IPS-NIHi11 (cell line): ENCODE measurements around the gene ZNF654.
"Not testable (repeated sequence)": the region's sequence is repeated elsewhere in the genome, so short reads cannot be mapped to it uniquely, and the experiment has no call there.

ENCODE experiments used
- DNase-seq: peaks from one replicate; pipeline ENCODE4 v3.0.0; 2012; ENCODE audit warnings: mixed read lengths, low spot score

ZNF654 gene

DNA sequence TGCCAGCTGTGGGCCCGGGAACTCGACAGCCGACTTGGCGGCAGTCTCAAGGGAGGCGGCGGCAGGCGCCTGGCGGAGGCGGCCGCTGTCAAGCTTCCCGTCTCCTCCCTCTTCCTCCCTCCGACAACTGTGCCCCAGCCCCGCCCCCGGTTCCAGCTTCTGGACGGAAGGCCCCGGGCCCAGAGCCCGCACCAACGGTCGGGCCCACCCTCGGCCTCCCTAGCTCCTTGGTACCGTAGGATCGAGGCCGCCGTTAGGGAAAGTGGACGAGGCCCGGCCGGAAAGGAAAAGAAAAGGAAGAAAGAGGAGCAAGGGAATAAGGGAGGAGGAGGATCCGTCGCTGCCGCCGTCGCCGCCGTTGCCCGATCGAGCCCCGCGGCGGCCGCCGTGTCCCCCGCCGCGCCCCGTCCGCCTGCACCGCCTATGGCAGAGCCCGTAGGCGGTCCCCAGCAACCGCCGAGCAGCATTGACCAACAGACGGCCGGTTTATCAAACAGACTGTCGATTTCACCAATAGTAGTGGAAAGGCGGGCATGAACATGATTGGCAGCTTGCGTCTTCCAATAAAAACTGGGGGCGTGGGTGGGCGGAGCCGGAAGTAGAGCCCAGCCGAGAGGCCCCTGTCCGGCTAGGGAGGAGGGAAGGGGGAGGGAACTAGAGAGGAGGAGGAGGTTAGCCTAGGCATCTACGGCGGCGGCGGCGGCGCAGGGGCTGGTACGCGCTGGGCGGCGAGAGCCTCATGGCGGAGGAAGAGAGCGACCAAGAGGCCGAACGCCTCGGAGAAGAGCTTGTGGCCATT, at the start of gene ZNF654, which contains the start of gene CGGBP1:
ZNF654 (plus strand) TSS at position 675 of the 799 bp plus-strand sequence; CDS start at position 740, 65 bp downstream.
CGGBP1 (minus strand) TSS at position 425 of the 799 bp plus-strand sequence. CDS start 3,029 bp downstream, outside the sequence.
- DNase-seq: peak; percentile 92

DNA sequence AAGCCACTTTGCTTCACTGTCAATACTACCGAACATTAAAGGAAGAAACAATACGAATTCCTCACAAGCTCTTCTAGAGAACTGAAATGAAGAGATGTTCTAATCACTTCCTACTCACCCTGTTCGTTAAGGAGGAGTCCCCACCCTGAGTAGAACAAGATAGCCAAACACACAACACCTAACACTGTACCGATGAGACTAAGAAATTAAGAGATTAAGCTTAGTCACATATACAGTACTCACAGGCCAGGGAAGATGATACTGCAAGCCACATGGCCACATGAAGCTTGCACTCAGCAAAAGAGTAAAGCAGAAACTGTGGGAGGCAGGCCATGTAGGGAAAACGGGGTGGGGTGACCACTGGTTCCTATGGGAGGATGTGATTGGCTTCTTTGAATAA, 48.2 kb upstream of the ZNF654 start:
- no peak for DNase-seq

DNA sequence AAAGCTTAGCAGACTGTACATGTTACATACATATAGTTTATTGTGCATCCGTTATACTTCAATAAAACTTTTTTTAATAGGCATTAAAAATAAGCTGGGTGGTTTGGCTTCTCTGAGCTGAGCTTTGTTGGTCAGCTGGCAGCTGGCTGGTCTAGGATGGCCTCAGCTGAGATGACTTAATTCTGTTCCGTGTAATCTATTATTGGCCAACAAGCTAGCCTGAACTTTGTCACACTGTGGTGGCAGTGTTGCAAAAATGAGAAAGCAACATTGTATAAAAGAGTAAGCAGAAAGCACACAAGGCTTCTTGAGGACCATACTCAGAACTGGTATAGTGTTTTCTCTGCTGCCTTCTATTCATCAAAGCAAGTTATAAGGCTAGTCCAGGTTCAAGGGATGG, 45.5 kb upstream of the ZNF654 start:
- no peak for DNase-seq

DNA sequence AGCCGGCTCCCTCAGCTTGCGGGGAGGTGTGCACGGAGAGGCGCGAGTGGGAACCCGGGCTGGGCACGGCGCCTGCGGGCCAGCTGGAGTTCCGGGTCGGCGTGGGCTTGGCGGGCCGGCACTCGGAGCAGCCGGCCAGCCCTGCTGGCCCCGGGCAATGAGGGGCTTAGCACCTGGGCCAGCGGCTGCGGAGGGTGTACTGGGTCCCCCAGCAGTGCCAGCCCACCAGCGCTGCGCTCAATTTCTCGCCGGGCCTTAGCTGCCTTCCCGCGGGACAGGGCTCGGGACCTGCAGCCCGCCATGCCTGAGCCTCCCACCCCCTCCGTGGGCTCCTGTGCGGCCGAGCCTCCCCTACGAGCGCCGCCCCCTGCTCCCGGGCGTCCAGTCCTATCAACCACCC, 43.4 kb upstream of the ZNF654 start:
- not testable (repeated sequence) for DNase-seq

DNA sequence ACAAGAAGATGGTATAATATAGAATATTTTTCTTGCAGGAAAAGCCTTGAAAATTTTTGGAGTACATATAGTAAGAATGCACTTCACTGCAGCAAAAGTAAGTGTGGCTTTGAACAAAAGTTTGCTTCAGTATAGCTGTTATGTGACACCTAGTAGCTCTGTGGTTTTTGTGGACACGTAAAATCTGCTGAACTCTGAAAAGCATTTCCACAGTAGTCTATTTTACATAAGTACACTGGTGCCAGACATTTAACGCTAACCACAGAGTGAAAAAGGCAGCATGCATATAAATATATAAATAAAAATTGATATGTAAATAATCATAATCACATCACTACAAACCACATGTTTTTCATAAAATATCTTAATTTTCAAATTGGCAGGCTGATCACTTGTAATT, 40.0 kb upstream of the ZNF654 start:
- no peak for DNase-seq

DNA sequence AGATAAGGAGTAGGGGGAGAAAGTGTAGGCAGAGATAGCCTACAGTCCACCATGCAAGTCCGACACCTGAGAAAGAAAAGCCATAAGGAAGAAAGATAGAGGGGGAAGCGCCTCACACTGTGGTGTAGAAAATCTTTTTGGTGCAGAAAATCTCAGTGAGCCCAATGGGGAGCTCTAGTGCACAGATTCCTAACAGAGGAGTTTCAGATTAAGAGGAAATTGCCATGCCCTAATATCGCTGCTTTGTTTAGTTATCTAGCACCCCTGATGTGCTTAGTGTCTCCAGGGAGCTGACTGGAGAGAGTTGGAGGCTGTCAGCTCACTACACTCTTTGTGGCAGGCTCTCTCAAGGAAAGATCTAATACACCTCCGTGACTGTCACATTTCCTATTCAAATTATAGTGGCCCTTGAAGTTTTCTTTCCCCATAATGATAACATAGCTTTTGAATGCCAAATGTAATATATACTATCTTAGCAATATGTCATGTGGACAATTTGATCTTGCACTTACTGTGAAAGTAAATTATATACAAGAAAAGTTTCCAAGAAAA, 34.0 kb upstream of the ZNF654 start:
- DNase-seq: no peak

DNA sequence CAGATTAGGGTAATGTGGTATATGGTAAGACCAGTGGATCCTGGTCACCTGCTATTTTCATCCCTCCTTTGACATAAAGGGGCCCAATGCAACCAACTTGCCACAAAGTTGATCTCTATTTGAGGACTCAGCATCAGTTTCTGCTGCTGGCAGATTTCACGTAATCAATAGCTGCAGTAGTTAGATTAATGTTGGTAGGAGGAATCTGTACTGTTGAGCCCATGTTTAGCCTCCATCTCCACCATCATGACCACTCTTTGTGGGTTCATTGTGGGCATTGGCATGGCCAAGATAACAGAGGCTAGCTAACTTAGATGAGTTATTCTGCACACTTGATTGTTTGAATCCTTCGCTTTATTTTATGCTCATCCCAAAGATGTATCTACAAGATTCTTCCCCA, 30.2 kb upstream of the ZNF654 start:
- DNase-seq: no peak

DNA sequence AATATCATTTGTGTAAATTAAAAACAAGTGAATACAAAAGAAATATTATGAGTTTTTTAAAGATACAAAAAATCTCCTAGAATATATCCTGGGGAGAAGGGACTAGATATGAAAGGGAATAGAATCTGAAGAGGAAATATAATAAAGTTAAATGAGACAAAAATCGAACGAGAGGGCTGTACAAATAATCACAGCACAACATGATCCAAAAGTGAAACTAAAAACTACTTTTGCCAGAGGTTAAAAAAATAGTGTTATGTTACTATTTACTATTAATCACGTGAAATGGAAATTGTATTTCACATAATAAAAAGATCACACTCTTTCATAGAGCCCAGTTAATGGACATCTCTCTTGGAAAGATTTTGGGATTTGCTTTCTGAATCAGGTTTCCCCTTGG, 28.8 kb upstream of the ZNF654 start:
- DNase-seq: no peak

DNA sequence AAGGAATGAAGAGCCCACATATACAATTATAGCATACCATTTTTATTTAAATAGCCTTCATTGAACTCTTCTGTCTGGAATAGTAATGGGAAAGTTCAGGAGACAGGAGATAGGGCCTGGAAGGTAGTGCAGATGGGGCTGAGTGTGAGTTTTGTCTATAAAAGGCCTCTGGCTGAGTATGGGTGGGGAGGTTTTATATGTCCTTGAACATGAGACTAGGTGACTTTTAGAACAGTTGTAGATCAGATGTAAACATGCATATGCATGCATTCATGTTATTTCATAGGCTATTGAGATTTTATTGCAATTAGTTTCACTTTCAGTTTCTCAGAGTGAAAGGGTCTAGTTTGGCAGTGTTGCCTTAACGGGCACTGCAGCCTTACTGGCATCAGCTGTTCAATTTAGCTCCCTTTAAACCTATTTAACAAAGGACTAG, 27.4 kb upstream of the ZNF654 start:
- no peak for DNase-seq

DNA sequence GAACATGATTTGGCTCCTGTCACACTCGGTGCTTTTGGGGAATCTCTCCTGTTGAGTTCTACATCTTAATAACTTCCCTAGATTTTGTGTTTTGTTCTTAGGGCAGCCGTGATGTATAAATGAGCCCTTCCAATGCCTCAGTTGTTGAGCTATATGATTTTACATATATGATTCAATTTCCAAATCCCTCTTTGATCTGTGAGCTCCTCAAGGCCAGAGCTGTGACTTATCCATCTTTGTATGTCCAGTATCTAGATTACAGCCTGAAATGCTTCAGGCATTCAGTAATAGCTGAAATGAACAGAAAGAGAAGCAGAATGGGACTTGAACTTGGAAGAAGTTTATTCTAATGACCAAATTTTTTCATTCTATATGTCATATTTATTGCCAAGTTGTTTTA, 26.8 kb upstream of the ZNF654 start:
- no peak for DNase-seq

DNA sequence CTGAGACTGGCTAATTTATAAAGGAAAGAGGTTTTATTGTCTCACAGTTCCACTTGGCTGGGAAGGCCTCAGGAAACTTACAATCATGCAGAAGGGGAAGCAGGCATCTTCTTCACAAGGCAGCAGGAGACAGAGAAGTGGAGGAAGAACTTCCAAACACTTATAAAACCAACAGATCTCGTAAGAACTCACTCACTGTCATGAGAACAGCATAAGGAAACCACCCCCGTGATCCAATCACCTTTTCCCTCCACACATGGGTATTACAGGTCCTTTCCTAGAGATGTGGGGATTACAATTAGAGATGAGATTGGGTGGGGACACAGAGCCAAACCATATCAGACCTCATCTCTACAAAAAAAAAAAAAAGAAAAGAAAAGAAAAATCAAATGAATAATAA, 26.0 kb upstream of the ZNF654 start:
- DNase-seq: no peak

DNA sequence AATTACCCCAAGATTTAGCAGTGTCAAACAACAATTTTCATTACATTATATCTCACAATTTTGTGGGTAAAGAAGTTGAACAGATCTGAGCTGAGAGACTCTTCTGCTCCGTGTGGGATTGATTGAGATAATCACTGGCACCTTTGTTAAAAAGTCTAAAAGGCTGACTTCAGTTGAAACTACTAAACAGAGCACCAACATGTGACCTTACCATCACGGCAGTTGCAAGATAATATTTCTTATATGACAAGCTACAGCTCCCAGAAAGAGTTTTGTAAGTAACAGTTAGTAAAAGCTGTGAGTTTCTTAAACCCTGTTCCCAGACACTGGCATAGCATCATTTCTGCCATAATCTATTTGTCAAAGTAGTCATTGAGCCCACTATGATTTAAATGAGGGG, 25.2 kb upstream of the ZNF654 start:
- no peak for DNase-seq

DNA sequence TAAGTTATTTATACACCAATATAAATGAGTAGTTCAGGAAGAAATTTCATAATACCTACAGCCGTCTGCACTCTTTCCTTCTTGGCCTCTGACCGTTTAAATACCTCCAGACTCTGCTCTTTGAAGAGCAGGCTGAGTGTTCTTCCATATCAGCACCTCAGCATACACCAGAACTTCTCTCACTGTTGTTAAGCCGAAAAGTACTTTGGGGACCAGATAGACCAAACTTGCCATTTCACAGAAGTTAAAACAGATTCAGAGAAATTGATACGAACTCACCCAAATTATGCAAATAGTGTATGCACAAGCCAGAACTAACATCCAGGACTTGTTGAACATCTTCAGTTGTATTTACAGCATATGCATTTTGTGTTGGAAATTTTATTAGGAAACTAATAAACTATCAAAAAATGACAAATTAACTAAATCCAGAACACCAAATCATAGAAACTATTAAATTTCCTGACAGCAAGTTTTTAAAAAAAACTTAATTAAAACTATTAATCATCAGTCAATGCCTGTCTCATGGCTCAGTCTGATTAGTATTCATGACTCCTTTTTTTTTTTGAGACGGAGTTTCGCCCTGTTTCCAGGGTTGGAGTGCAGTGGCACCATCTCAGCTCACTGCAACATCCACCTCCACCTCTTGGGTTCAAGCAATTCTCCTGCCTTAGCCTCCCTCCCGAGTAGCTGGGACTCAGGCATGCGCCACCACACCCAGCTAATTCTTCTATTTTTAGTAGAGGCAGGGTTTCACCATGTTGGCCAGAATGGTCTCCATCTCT, 24.4 kb upstream of the ZNF654 start:
- DNase-seq: no peak

DNA sequence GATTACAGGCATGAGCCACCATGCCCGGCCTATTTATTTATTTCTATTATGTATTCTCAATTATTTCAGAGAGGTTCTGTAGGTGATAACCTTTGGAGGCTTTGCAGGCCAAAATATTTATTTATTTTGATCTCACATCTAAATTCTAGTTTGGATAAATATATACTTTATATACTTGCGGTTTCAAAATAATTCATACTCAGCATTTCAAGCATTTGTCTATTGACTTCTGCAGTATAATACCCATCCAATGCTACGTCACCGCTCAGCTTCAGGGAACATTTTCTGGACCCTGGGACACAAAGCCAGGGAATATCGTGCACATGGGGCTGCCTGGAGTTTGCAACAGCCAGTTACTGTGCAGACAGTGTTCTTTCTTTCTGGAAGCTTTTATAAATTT, 22.8 kb upstream of the ZNF654 start:
- DNase-seq: no peak

DNA sequence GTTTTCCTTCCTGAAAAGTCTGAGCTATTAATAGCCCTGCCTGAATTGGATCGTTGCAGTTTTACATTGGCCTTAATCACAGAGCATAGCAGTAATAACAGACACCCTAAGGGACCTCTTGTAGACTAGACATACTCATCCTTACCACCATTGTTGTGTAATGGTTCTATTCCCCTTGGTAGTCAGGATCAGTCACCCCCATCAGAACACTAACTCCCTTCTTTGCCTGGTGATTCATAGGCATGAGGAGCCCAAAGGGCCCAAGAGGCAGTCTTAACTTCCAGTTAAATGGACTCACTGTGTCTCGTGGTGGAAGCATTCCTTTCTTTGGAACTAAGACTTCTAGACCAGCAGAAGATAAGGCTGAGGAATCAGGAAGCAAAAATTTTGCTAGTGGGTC, 20.5 kb upstream of the ZNF654 start:
- no peak for DNase-seq

DNA sequence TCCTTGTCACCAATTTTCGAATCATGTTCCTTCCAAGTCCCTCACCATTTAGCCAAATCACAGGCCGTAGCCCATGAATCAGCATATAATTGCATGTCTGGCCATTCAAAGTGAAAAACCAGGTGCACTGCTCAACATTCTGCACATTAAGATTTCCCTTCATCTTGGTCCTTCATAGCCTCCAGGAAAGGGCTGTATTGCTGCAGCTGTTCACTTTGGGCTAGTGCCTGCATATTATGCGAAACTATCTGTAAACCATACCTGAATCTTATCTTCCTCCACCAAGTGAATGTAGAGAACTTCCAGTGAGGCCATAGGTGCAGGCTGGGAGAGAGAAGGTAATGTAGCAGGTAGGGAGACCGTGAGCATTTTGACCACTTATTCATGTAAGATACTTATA, 18.5 kb upstream of the ZNF654 start:
- no peak for DNase-seq

DNA sequence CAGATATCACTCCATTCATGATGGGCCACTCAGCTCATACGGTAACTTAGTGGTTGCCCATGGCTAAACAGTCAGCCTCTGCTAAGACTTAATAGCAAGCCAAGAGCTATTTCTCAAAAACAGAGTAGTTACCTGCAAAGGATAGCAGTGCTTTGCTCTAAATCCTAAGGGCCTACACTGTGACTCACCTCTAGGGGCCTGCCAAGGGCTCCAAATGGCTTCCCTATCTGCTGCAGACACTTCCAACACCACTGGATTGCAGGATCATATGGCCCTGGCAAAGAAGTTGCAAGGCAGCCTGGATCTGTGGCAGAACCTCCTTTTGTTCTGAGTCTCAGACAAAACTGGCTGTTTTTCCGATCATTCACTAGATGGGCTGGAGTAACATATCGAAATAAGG, 18.1 kb upstream of the ZNF654 start:
- no peak for DNase-seq

DNA sequence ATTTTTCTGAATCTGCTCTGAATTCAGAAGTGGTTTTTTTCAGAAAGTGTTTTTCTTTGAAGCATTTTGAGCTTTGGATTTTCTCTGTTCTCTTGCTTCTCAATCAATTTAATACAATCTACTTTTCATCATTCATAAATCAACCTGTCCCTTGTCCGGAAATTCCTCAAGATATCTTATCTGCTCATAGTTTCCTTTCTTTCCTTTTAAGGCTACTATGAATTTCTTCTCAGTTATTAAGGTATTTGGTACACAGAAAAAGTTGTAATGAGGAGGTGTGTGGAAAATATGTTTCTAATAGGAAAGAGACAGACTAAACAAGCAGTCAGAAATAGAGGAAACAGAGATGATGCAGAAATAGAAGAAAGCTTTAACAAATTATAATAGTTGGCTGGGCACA, 14.6 kb upstream of the ZNF654 start:
- no peak for DNase-seq

DNA sequence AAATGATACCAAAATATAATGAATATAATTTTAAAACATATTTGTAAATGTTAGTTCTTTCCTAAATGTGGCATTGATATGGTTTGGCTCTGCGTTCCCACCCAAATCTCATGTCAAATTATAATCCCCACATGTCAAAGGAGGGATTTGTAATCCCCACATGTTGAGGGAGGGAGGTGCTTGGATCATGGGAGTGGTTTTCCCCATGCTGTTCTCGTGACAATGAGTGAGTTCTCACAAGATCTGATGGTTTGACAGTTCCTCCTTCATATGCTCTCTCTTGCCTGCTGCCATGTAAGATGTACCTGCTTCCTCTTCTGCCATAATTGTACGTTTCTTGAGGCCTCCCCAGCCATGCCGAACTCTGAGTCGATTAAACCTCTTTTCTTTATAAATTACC, 12.3 kb upstream of the ZNF654 start:
- no peak for DNase-seq

DNA sequence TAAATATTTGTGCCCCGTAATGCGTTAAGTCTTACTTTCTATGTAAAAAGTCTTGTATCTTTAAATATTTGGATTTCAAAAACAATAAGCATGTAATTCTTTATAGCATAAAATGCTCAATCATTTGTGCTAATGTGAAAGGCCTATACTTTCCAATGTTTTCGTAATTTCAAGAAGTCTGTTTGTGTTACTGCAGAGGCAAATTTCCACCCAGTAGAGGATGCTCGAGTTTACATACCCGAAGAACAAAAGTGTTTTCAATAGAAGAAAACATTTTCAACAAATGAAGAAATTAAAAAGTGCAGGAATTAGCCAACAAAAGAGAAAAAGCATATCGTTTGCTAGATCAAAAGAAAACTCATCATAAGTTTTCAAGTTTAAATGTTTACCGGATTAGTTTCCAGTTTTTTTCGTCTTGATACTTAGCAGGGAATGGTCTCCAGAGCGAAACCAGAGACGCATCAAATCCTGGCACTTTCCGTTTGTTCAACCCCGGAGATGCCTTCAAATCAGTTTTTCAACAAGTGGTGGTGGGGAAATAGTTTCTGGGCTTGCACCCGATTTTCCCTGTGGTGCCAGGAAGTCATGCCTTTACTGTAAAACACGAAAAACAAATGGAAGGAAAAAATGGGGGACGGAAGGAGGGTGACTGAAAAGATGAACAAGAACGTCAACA, 1.3 kb upstream of the ZNF654 start:
- DNase-seq: no peak

DNA sequence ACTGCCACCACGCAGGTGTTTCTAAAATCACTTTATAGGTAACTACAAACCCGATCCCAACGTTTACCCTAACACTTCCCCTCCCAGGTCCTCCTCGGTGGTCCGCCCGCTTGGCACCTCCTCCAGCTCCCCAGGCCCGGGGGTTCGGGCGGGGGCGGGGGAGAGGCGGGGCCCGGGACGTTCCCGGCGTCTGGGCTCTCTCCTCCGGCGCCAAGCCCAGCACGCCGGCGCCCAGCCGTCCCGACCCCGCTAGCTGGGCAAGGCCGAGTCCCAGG, 812 bp upstream of the ZNF654 start:
- peak; percentile 65 for DNase-seq

DNA sequence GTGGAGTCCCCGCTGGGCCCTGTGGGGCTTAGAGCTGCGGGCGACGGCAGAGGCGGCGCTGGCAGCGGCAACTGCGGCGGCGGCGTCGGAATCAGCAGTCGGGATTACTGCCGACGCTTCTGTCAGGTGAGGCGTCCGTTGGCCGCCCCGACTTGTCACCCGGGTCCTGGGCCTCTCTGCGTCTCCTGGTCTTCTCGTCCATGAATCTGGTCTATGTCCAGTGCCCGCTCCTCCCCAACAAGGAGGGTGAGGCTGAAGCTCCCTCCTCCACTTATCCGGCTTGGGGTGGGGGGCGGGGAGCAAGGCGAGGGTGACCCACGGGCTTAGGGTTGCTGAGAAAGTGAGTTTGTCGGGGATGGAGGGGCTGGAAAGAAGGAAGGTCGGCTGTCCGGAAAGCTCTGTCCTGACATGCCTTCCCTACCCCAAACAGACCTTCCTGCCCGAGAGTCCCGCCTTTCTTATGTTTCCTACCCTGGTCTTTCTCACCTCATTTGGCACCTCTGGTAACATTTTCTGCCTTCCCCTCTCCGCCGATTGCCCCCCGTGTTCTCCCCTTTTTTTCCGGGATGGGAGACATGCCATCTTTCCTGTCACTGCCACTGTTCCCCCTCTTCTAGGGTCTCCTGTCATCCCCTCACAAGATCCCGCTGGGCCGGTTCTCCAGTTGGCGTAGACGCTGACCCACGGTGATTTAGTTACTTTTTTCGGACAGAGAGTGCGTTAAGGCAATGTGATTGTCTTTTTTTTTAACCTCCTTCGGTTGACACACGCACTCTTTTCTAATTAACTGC, 520 bp downstream of the ZNF654 start:
- peak; percentile 10 for DNase-seq
